Stimulated activated CD8-positive, alpha-beta memory T cell treated with anti-CD3 and anti-CD28 coated beads, Interleukin-7, amount 100 ng/mL, for 4 hours (primary cell): ENCODE measurements around the gene FAAP20.

ENCODE experiments used
- DNase-seq, 2 donors: peaks; one replicate each; pipeline ENCODE4 v3.0.0-alpha.2; 2020; ENCODE audit warnings: low read depth in 2 of 2

The FAAP20 gene

GRCh38 chr1:2178875-2179274 lies 15.7 kb downstream of the FAAP20 start:
- DNase-seq = no peak

GRCh38 chr1:2177946-2178538 lies 16.5 kb downstream of the FAAP20 start:
- no peak for DNase-seq

- no peak for DNase-seq
Measured at GRCh38 chr1:2177541-2177940, 17.0 kb downstream of the FAAP20 start.

GRCh38 chr1:2176615-2177014 lies 18.0 kb downstream of the FAAP20 start:
- DNase-seq = no peak

GRCh38 chr1:2175681-2176454 lies 18.7 kb downstream of the FAAP20 start:
- no peak for DNase-seq

- DNase-seq = no peak
Measured at GRCh38 chr1:2175055-2175414, 19.5 kb downstream of the FAAP20 start.

GRCh38 chr1:2174348-2175054 lies 20.1 kb downstream of the FAAP20 start:
- DNase-seq = no peak

GRCh38 chr1:2173546-2174347 lies 20.8 kb downstream of the FAAP20 start:
- no peak for DNase-seq

- no peak for DNase-seq
Measured at GRCh38 chr1:2172551-2173146, 21.9 kb downstream of the FAAP20 start.

GRCh38 chr1:2172012-2172411 lies 22.6 kb downstream of the FAAP20 start:
- DNase-seq = no peak

- no peak for DNase-seq
Measured at GRCh38 chr1:2170211-2170610, 24.4 kb downstream of the FAAP20 start.

GRCh38 chr1:2169200-2169836 lies 25.3 kb downstream of the FAAP20 start:
- DNase-seq = no peak

GRCh38 chr1:2168535-2168934 lies 26.0 kb downstream of the FAAP20 start:
- DNase-seq = no peak

GRCh38 chr1:2168090-2168489 lies 26.5 kb downstream of the FAAP20 start:
- no peak for DNase-seq

- DNase-seq = no peak
Measured at GRCh38 chr1:2166695-2167094, 27.9 kb downstream of the FAAP20 start.

- no peak for DNase-seq
Measured at GRCh38 chr1:2166254-2166653, 28.3 kb downstream of the FAAP20 start.

- DNase-seq = no peak
Measured at GRCh38 chr1:2165646-2166045, 28.9 kb downstream of the FAAP20 start.

GRCh38 chr1:2163205-2163604 lies 31.4 kb downstream of the FAAP20 start:
- DNase-seq = no peak

GRCh38 chr1:2160451-2161300 lies 33.9 kb downstream of the FAAP20 start:
- no peak for DNase-seq

- DNase-seq = no peak
Measured at GRCh38 chr1:2159124-2159523, 35.4 kb downstream of the FAAP20 start.
